AG09309 (cell line): ENCODE data around the gene TMEM132D.

Experiments used
- DNase-seq: peaks from one replicate; pipeline ENCODE4 v3.0.0-alpha.2; 2010; ENCODE audit warnings: low read depth
- H3K4me3 ChIP-seq: 2 replicates; pipeline ENCODE4 v1.5.1; 2011; ENCODE audit warnings: mild to moderate bottlenecking, low read depth, low read length, moderate library complexity; ENCODE audit not compliant: control insufficient read depth
- TF ChIP-seq, protein P1 (sequence below): IDR thresholded peaks from 2 replicates; pipeline ENCODE4 v1.5.1; 2011; ENCODE audit warnings: mild to moderate bottlenecking, low read depth, low read length, inconsistent platforms; ENCODE audit not compliant: insufficient read depth, control insufficient read depth; ENCODE audit errors: missing control alignments

The TMEM132D gene

DNA sequence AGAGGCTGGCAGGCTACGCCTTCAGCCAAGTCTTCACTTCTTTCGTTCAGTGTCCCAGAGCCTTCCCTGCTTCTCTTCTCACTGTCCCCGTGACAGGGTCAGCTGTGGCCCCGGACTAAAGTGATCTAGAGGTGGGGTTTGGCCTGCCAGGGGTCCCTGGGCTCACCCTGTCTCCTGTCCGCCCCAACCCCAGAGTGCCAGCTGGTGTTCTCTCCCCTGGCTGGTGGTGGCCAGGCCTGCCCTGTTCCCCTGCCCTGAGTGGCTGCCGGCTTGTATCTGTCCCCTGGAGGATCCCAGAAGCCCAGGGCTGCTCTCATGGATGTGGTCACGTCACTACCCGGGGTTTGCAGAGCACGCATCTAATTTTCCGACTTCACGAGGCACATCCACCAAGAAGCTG, 753.1 kb downstream of the TMEM132D start:
- DNase-seq = no peak
- TF ChIP-seq, protein P1, sequence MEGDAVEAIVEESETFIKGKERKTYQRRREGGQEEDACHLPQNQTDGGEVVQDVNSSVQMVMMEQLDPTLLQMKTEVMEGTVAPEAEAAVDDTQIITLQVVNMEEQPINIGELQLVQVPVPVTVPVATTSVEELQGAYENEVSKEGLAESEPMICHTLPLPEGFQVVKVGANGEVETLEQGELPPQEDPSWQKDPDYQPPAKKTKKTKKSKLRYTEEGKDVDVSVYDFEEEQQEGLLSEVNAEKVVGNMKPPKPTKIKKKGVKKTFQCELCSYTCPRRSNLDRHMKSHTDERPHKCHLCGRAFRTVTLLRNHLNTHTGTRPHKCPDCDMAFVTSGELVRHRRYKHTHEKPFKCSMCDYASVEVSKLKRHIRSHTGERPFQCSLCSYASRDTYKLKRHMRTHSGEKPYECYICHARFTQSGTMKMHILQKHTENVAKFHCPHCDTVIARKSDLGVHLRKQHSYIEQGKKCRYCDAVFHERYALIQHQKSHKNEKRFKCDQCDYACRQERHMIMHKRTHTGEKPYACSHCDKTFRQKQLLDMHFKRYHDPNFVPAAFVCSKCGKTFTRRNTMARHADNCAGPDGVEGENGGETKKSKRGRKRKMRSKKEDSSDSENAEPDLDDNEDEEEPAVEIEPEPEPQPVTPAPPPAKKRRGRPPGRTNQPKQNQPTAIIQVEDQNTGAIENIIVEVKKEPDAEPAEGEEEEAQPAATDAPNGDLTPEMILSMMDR = no peak
- no peak overlapping the region for H3K4me3 ChIP-seq

DNA sequence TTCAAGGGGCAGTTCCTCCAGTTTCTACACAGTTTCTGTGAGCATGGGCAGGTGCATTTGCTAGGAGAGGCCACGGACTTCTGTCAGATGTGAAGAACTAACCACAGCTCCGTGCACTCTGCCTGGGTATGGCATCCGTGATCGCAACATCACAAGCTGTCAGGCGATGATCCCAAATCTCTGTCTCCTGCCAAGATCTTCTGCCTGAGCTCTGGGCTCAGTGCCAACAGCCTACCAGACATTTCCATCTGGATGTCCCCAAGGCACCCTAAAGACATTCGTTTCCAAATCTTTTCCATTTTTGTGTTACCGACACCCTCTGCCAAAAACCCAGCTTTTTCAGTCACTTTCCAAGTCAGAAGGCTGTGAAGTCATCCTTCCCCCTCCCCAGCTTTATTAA, 758.4 kb downstream of the TMEM132D start:
- DNase-seq = no peak
- no peak overlapping the region for H3K4me3 ChIP-seq
- TF ChIP-seq, protein P1 = no peak

DNA sequence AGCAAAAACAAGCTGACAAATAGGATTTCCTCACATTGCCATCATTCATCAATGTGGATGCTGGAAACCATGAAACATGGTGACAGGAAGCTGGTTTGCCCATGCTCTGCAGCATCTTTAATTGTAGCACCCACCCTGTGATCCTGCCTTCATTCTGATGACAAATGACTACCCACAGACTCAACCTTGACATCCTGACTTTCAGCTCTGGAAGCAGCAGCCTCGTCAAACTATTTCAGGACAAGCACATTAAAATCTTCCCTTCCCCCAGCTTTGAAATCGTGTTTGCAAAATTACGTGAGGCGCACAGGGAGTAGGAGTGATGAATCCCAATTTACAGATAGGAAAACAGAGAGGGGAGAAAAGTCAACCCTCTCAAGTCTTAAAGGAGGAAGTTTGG, 765.0 kb downstream of the TMEM132D start:
- DNase-seq = no peak
- TF ChIP-seq, protein P1 = no peak
- H3K4me3 ChIP-seq = no peak overlapping the region

DNA sequence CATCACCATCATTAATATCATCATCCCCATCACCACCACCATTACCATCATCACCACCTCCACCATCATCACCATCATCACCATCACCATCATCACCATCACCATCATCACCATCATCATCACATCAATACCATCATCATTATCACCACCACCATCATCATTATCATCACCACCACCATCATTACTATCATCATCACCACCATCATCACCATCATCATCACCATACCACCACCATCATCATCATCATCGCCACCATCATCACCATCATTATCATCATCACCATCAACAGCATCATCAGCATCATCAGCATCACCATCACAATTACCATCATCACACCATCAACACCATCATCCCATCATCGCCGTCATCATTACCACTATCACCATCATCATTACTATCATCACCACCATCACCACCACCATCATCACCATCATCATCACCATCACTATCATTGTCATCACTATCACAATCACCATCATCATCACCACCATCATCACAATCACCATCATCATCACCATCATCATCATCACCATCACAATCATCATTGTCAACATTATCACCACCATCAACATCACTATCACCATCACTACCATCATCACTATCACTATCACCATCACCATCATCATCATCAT, 767.0 kb downstream of the TMEM132D start:
- DNase-seq = no peak
- H3K4me3 ChIP-seq = no peak overlapping the region
- TF ChIP-seq, protein P1 = no peak

DNA sequence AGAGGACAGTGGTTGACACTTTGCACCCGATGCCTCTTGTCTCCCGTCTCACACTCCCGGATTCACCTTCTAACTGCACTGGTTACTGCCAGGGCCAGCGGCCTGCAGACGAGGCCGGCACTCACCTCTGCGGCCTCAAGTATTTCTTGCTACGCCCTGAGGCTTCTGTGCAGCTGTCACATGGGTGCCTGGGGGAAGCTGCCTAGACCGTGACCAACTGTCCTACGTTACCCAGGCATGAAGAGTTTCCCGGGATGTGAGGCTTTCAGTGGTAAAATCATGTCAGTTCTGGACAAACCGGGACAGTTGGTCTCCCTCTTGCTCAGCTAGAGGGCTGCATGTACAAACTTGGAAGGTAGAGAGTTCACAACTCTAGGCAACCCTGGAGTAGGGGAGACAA, 776.1 kb downstream of the TMEM132D start:
- DNase-seq = no peak
- TF ChIP-seq, protein P1 = no peak
- H3K4me3 ChIP-seq = no peak overlapping the region

DNA sequence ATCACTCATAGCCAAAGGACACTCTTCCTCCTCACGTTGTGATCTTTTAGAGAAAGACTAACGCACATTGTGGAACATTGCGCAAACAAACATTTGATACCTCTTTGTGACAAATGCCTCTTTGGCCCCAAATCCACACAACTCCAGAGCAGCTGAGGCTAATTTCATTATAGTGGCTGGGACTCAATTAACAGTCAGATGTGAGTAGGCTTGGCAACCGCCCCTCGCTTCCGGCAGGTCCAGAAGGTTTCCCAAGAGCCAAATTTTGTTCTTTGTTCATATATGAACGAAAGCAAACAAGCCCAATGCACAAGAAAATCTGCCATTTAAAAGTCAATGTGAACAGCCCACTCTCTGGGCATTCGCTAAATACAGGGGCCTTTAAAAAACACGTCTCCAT, 776.6 kb downstream of the TMEM132D start:
- TF ChIP-seq, protein P1 = no peak
- no peak overlapping the region for H3K4me3 ChIP-seq
- no peak for DNase-seq
